Skeletal muscle cell (primary cell): ENCODE data around the gene MLST8.

ENCODE experiments used
- DNase-seq: peaks from one replicate; pipeline ENCODE4 v3.0.0-alpha.2; 2010; ENCODE audit warnings: low read depth
- H3K4me3 ChIP-seq: 2 replicates; pipeline ENCODE4 v1.5.1; 2011; ENCODE audit warnings: low read depth, mild to moderate bottlenecking, control low read depth, low read length, moderate library complexity

MLST8 gene

GRCh38 chr16:2171601-2172178, 33.6 kb upstream of the MLST8 start:
- DNase-seq: no peak
- H3K4me3 ChIP-seq: no peak overlapping the region

- DNase-seq: no peak
- H3K4me3 ChIP-seq: no peak overlapping the region
Measured at GRCh38 chr16:2172688-2173335, 32.4 kb upstream of the MLST8 start.

GRCh38 chr16:2173366-2173765, 31.9 kb upstream of the MLST8 start:
- no peak for DNase-seq
- H3K4me3 ChIP-seq: no peak overlapping the region

GRCh38 chr16:2173916-2174315, 31.3 kb upstream of the MLST8 start:
- H3K4me3 ChIP-seq: no peak overlapping the region
- DNase-seq: no peak

GRCh38 chr16:2174396-2175131, 30.7 kb upstream of the MLST8 start:
- no peak overlapping the region for H3K4me3 ChIP-seq
- no peak for DNase-seq

- no peak for DNase-seq
- H3K4me3 ChIP-seq: no peak overlapping the region
Measured at GRCh38 chr16:2175454-2175853, 29.8 kb upstream of the MLST8 start.

GRCh38 chr16:2176047-2176446, 29.2 kb upstream of the MLST8 start:
- no peak for DNase-seq
- no peak overlapping the region for H3K4me3 ChIP-seq

- H3K4me3 ChIP-seq: no peak overlapping the region
- no peak for DNase-seq
Measured at GRCh38 chr16:2177101-2177500, 28.2 kb upstream of the MLST8 start.

- no peak overlapping the region for H3K4me3 ChIP-seq
Measured at GRCh38 chr16:2177561-2177960, 27.7 kb upstream of the MLST8 start.

GRCh38 chr16:2178321-2179106, 26.7 kb upstream of the MLST8 start:
- H3K4me3 ChIP-seq: no peak overlapping the region
- no peak for DNase-seq

More at GRCh38 chr16:2177561-2177960, 27.7 kb upstream of the MLST8 start:
- DNase-seq: no peak

- DNase-seq: no peak
- no peak overlapping the region for H3K4me3 ChIP-seq
Measured at GRCh38 chr16:2179107-2179501, 26.1 kb upstream of the MLST8 start.

- no peak for DNase-seq
- H3K4me3 ChIP-seq: no peak overlapping the region
Measured at GRCh38 chr16:2179576-2179975, 25.7 kb upstream of the MLST8 start.

- H3K4me3 ChIP-seq: no peak overlapping the region
- no peak for DNase-seq
Measured at GRCh38 chr16:2180461-2180860, 24.8 kb upstream of the MLST8 start.

- DNase-seq: no peak
- H3K4me3 ChIP-seq: no peak overlapping the region
Measured at GRCh38 chr16:2180962-2181923, 24.0 kb upstream of the MLST8 start.

- DNase-seq: no peak
- no peak overlapping the region for H3K4me3 ChIP-seq
Measured at GRCh38 chr16:2181952-2182351, 23.3 kb upstream of the MLST8 start.

GRCh38 chr16:2183671-2184070, 21.6 kb upstream of the MLST8 start:
- no peak overlapping the region for H3K4me3 ChIP-seq
- DNase-seq: no peak

- DNase-seq: no peak
- H3K4me3 ChIP-seq: no peak overlapping the region
Measured at GRCh38 chr16:2184346-2184745, 20.9 kb upstream of the MLST8 start.

GRCh38 chr16:2184962-2185361, 20.3 kb upstream of the MLST8 start:
- DNase-seq: no peak
- H3K4me3 ChIP-seq: no peak overlapping the region

- no peak overlapping the region for H3K4me3 ChIP-seq
- no peak for DNase-seq
Measured at GRCh38 chr16:2186064-2186463, 19.2 kb upstream of the MLST8 start.
